ENCODE data around the gene ZDHHC1.

Gene ZDHHC1

DNA sequence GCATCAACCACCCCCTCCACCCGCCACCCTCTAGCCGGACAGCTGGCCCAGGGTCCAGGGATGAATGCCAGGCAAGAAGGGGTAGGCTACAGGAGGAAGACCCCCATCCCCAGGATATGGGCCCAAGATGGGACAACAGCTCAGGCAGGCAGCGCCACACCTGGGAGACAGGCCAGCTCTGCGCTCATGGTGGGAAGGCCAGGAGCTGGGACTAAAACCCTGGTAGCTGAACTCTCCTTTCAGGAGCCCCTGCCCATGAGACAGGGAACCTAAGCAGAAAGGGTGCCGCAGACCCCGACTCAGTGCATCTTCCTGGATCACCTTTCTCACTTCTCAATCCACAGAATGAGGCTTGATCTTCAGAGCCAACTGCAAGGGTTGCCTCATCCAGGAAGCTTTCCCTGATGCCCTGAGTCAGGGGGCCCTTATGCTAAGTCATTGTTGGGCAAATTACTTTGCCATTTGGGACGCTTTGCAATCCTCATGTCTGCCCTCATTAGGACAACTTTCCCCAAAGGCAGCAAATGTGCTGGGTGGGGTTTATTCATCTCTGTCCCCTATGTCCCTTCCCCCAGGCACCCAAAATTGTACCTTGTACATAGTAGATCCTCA is 9.0 kb downstream of the ZDHHC1 start:
- TF ChIP-seq, protein P1, sequence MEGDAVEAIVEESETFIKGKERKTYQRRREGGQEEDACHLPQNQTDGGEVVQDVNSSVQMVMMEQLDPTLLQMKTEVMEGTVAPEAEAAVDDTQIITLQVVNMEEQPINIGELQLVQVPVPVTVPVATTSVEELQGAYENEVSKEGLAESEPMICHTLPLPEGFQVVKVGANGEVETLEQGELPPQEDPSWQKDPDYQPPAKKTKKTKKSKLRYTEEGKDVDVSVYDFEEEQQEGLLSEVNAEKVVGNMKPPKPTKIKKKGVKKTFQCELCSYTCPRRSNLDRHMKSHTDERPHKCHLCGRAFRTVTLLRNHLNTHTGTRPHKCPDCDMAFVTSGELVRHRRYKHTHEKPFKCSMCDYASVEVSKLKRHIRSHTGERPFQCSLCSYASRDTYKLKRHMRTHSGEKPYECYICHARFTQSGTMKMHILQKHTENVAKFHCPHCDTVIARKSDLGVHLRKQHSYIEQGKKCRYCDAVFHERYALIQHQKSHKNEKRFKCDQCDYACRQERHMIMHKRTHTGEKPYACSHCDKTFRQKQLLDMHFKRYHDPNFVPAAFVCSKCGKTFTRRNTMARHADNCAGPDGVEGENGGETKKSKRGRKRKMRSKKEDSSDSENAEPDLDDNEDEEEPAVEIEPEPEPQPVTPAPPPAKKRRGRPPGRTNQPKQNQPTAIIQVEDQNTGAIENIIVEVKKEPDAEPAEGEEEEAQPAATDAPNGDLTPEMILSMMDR (IDR thresholded peaks at IDR 0.05; ENCODE audit: low read depth, low read length) = no peak
- no peak overlapping the region for H3K4me3 ChIP-seq (ENCODE audit: low read depth, low read length)

DNA sequence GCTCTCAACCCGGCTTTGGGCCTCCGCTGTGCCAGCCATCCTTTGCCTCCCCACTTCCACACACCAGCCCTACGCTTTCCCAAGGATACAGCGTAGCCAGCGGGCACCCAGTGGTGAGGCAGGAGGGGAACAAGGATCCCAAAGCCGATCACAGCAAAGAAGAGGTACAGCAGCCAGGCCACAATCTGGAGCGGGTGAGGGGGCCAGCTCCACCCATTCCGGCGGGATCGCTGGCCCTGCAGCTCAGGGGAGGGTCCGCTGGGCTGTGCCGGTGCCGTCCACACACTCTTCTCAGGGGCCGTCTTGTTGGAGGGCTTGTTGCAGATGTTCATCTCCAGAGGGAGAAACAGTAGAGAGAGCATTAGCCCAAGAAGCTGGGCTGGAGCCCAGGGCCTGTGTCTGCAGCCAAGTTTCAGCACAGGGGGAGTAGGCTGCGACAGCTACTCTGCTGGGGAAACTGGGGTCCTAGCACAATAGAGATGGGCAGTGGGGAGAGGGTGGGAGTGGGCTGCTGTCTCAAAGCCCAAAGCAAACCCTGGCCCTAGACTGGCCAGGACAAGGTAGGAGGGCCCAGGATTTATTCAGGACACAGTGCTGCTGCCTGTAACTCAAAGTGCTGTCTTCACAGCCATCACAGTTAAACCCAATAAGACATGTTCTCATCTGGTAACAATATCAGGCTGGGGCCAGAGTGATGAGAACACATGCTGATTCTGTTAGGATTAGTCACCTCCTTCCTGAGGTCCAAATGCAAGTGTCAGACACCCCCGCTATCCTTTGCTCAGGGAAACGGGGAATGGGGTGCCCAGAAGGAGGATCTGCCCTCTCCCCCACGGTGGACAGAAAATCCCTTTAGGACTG is 9.9 kb downstream of the ZDHHC1 start:
- TF ChIP-seq, protein P1 (IDR thresholded peaks at IDR 0.05; ENCODE audit: low read depth, low read length) = no peak
- no peak overlapping the region for H3K4me3 ChIP-seq (ENCODE audit: low read depth, low read length)

DNA sequence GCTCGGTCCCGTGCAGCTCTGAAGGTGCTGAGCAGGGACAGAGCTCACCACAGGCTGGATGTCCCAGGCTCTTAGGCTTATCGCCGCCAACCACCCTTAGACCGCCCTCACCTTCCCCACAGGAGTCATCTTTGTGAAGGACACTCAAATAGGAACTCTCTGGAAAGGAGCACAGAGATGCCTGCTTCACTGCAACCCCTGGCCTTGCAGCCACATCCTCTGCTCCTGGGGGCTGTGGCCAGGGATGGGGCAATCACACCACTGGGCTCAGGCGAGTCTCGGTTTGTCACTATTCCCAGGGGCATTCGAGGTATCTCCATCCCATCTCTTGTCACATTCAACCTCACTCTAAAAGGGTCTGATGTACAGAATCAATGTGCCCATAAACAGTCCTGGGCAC is 10.9 kb downstream of the ZDHHC1 start:
- H3K4me3 ChIP-seq (ENCODE audit: low read depth, low read length) = no peak overlapping the region
- TF ChIP-seq, protein P1 (IDR thresholded peaks at IDR 0.05; ENCODE audit: low read depth, low read length) = no peak

DNA sequence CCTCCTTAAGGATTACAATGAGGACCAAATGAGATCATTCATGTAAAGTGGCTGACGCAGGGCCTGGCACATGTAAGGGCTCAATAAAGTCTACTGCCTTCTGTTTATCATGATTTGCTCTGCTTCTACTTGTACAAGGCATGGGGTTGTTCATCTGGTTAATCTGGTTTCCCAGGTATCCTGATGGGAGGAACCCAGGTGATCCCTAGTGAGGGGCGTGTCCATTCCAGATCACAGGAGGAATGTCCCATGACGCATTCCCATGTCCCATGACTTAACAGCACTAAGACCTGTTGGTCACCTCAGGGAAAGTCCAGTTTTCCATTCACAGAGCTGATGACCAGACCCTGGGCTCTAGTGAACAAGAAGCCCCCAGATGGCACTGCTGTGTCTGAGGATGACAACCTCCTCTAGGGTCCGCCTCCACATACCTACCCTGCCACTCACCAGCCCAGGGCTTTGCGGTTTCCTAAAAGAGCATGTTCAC is 11.5 kb downstream of the ZDHHC1 start:
- TF ChIP-seq, protein P1 (IDR thresholded peaks at IDR 0.05; ENCODE audit: low read depth, low read length) = no peak
- H3K4me3 ChIP-seq (ENCODE audit: low read depth, low read length) = no peak overlapping the region

DNA sequence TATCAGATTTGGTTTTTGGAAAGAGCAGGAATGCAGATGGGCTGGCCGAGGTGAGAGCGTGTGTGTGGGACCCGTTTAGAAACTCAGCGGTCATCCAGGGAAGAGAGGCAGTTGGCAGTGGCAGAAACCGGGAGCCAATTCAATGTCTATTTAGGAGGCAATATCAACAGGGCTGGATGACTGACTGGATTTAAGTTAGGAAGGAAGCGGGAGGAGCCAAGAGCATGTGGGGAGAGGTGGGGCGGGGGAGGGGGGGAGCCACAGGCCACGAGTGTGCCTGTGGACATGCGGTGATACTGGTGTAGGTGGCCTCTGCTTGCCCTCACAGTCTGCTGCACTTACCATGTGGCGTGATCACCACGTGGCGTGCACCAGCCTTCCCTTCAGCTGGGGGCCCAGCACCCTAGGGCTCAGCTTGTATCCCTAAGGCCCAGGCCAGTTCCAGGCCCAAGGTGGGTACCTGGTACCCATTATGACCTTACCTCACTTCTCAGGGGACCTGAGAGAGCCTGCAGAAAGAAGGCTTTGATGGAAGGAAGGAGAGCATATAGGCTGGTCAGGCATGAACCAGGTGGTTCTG is 12.2 kb downstream of the ZDHHC1 start:
- TF ChIP-seq, protein P1 (IDR thresholded peaks at IDR 0.05; ENCODE audit: low read depth, low read length) = no peak
- no peak overlapping the region for H3K4me3 ChIP-seq (ENCODE audit: low read depth, low read length)

DNA sequence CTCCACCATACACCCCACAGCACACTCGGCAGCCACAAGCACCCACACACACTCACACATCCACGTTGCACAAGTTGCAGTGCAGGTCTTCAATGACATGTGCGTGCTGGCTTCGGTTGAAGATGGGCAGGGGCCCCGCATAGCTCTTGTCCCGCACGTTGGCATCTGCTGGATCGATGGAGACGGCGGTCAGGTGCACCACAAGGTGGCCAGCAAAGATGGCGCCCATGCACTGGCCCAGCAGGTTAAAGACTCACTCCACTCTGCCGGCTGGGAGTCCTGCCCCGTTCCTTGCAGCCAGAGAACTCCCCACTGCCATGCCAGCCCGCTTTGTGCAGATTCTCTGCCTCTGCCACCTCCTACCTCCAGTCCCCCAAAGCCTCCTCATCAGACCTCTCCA is 15.4 kb downstream of the ZDHHC1 start:
- TF ChIP-seq, protein P1 (IDR thresholded peaks at IDR 0.05; ENCODE audit: low read depth, low read length) = no peak
- H3K4me3 ChIP-seq (ENCODE audit: low read depth, low read length) = no peak overlapping the region

Measured in WI38 (cell line).